Fibroblast of skin of scalp (primary cell): ENCODE data around the gene CYP8B1.

Experiments
- DNase-seq: peaks from one replicate; pipeline ENCODE4 v3.0.0-alpha.2; 2013

The CYP8B1 gene

DNA sequence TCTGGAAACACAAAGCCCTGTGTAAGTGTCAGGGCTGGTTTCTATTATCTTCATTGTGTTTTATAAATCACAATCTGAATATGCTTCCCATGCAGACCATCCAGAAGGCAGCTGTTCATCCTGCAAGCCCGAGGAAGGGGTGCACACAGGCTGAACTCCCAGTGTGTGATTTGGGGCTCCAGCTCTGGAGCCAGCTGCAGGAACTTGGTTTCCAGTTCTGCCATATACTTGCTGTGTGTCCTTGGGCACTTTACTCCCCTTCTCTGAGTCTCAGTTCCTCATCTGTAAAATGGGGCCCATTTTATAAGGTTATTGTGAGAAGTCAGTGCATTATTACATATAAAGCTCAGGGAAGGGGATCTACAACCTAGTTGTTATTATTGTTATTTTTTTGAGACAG is 22.6 kb downstream of the CYP8B1 start:
- no peak for DNase-seq

DNA sequence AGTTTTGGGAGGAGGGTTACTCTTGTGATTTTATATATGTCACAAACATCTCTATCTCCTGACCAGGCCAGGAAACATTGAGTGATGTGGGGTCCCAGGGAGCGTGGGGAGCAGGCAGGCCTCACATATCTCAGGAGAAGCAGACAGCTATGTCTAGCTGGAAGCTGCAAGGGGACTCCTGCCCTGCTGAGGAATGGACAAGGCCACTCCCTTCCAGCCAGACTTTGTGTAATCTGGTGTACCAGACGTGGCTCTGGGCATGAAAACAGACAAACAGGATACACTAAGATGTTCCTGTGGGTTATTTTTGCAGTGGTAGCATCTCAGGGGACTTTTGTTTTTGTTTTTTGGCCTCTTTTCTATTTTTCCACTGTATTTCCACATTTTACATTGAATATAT is 23.2 kb downstream of the CYP8B1 start:
- no peak for DNase-seq

DNA sequence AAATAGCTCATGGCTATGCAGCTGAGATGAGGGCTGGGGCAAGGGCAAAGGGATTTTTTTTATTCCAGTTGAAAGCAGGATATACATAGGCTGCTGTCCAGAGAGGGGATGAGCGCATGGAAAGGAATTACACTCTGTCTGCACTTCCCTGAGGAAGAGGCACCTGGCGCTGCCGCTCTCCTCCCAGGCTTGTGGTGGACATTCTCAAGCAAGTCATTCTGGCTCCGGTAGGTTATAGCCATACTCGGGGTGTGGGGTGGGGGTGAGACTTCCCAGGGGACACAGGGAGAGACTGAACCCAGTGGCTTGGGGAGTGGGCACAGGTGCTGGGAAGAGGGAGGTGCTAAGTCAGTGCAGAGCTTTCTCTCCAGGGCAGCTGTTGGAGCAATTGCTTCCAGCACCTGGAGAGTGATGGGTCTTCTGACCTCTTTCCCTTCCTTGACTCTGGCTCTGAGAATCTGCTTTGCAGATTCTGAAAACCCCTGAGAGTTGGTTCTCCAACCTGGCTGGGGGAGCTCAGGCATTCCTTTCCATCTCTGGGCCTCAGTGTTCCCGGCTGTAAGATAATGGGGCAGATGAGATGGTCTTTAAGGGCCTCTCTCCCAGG is 24.3 kb downstream of the CYP8B1 start:
- DNase-seq: no peak

DNA sequence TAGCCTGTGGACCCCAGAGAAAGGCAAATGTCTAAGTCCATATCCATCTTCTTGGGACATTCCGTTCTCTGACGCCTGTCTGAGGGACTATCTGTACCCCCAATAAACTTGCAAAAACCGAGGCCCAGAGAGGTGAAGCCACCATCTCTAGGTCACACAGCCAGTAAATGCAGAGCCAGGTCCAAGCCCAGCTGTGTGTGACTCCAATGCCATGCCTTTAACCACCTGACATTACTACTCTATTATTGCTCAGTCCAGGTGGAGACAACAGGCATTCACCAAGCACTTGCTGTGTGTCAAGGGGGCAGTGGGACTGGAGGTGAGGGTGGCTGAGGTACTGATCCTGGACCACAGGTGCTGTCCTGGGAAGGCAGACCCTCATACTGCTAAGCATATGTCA is 25.4 kb downstream of the CYP8B1 start:
- no peak for DNase-seq

DNA sequence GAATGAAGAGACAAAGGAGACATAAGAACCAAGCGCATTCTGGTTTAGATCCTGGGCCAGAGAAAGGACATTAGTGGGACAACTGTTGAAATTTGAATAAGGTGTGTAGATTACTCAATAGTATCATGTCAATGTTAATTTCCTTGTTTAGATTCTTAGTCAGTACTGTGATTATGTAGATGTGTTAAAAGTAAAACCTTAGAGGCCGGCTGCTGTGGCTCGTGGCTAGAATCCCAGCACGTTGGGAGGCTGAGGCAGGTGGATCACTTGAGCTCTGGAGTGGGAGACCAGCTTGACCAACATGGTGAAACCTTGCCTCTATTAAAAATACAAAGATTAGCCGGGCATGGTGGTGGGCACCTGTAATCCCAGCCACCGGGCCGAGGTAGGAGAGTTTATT is 26.7 kb downstream of the CYP8B1 start:
- DNase-seq: no peak

DNA sequence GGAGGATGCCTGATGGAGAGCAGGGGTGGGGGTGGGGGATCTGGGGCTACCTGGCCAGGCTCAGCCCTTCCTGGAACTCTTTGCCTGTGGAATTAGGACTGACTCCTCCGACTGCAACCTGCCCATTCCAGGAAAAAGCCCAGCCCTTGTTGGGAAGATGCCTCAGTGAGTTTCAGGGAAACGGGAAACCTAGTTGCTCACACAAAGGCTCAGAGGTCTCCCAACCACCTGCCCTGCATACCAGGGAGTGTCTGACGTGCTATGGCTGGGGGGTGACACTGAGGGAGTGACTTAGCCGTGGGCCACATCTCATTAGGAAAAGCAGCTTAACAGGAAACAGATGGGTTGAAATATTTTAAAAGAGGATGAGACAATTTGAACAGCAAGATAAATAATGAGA is 27.9 kb downstream of the CYP8B1 start:
- no peak for DNase-seq

DNA sequence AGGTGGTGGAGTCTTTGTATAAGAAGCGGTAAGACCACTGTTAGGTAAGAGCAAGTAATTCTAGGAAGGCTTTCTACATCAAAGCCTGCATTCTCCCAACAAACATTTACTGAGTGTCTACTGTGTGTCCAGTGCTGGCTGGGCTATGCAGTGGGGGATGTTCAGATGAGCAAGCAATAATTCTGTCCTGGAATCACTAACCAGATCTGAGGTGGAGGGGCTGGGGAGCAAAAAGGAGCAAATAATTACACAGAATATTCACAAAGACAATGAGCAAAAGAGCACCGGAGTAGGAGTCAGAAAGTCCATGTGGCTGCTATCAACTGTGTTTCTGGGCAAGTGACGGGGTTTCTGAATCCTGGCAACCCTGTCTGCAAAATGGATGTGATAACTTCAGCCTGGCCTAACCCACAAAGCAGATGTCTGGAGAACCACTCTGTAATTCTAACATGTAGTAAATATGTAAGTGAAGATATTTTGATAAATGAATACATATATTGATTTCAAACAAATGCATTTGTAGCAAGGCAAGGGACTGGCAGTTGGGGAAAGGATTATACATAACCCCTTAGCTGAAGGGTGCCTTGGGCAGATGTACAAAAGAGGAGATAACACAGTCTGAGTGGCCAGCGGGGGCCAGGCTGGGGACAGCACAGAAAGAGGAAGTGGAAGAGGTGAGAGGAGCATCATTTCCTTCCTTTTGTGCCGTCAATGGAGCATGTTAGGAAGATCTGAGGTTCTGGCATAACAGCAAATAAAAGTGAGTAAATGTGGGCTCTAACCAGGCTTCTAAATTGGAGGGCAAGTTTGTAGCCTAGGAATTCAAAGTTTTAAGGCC is 28.8 kb downstream of the CYP8B1 start:
- DNase-seq: no peak

DNA sequence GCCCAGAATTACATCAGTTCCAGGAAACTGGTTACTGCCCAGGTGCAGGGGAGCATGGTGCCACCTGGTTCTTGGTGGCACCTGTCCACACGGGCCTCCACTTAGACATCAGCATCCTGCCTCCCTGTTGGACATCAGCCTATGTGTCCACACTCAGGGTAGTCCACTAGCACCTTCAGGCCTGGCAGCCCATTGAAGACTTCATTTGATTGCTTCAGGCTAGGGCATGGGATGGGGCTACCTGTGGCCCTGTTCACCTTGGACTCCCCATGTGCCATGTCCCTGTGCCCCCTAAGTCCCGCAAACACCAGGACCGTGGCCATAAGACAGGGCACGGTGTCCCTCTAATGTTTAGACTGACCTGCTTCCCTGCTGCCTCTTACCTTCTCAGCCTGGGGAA is 30.9 kb downstream of the CYP8B1 start:
- DNase-seq: no peak

DNA sequence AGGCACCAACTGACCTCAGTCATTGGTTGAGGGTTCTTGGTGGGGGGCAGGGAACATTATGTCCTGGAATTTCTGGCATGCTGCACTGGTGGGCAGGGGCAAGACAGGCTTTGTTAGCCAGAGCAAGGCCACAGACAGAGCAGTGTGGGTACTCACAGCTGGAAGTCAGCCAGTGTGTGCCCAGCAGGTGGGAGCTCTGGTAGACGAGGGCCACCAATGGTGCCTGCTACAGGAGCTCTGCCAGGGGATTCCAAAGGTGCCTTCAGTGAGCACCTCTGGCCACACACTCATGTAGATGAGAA is 31.3 kb downstream of the CYP8B1 start:
- DNase-seq: no peak

DNA sequence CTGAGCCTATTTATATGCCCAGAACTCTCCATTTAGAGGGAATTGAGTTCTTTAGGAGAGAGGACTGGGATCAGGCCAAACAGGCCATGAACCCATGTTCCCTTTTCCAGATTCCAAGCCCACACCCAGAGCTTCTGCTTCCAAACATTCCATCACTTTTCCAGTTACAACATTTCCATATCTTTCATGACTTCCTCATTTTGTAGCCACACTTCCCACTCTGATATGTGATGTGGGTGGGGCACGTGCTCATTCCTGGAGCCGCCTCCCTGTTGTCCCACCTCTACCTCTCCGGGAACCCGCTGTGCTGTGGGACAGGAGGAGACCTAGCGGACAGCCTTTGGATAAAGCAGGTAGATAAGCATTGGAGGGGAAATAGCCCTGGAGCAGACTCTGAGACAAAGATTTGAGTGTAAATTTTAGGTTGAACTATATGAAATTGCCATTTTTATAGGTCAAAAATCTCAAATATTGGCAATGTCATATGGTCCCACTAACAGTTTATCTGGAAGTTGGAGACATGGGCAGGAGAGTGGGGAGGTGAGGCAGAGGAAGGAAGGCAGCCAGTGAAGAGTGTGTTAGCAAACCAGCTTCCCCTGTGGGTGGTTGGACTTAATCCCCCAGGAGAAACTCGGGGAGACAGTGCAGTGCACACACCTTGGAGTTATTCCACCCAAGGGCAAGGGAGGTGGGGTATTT is 31.8 kb downstream of the CYP8B1 start:
- DNase-seq: no peak

DNA sequence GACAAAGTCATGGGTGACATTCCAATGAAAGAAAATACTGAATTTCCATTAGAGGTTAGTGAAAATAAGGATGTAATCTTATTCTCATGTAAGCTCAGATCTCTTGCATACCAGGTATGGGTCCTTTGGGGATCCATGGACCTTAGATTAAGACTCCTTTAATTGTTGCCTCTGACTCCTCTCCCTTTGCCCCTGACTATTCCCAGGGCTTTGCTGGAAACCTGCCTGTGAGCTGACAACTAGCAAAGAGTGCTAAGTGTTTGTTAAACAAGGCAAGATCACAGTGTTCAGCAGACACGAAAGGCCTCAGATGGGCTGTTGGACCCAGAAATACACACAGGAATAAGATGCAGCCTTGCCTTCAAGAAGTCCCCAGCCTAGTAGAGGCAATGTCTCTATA is 34.3 kb downstream of the CYP8B1 start:
- DNase-seq: no peak

DNA sequence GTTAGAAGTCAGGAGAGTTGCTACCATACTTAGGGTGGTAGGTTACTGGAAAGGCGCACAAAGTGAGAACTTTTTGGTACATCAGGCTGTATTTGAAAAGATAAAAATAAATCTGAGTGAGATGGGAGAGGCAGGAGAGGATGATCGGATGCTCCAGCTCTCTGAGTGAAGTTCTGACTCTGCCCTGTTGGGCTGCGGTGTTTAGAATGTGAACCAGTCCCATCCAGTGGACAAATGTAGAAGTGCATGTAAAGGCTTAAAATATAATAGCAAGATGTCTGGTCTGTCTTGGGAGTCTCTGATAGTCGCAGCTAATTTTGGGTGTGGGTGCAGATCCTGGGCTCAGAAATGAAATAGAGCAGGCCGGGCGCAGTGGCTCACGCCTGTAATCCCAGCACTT is 36.1 kb downstream of the CYP8B1 start:
- peak; percentile 60 for DNase-seq

DNA sequence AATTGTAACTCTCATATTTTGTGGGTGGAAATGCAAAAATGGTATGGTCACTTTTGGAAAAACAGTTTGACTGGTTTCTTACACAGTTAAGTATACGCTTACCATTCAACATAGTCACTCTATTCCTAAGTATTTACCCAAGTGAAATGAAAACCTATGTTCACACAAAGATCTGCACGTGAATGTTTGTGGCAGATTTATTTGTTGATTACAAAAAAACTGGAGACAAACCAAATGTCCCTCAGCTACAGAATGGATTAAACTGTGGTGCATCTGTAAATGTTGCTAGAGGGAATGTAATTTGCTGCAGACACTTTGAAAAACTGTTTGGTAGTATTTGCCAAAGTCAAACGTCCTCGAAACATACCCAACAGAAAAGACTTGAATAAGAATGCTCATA is 37.1 kb downstream of the CYP8B1 start:
- DNase-seq: no peak

DNA sequence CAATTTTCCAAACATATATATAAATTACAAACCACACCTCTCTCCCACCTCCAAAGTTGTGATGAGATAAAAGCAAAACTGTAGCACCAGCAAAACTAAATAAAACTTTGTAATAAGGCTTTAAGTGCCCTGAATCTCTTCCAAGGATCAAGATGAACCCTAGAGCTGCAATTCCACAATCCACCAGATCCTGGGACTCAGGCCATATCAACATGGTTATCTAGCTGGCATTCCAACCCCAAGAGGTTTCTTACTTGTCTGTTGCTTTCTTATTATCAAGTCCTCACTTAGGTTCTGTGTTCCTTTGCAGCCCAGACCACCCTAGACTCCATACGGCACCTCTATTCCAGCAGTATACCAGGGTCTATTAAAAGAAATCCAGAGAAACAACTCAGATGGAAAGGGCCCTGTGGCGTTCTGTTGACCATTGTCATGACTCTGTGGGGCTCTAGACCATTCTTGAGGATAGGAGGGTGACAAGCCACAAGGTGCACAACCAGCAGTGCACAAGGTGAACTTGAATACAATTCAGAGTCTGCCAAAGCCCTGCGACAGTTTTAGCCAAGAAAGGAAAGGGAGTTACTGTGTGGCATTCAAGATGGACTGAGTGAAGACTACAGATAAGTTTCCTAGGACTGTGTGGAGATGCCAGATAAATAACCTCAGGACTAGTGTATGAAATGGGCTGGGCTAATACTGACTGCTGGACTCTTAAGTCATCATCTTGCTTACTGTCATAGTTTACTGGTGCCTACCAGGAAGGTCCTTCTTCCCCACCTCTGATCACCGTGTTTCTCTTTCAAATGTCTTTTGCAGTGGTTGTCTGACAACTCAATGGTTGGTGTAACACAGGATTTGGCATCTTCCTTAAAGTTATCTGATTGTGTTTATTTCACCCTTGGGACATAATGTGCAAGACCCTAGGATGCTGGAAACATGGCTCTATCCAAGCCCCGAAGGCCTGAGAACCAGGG is 39.2 kb downstream of the CYP8B1 start:
- no peak for DNase-seq

DNA sequence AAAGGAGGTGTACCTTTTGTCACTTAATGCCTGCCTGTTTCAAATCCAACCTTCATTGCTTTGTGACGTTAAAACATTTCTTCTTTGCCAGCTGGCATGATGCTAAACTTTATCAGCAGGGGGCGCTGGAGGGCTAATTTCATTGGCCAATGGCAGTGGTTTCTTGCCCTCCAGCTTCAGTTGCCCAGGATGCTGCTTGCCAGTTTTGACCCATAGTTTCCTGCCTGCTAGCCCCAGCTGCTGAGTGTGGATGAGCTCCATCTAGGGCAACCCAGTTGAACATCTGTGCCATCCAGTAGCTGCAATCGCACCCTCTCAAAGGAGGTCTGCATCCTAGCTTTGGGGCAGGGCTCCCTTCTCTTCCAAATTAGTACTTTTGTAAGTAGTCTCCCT is 44.4 kb downstream of the CYP8B1 start:
- peak; percentile 55 for DNase-seq

DNA sequence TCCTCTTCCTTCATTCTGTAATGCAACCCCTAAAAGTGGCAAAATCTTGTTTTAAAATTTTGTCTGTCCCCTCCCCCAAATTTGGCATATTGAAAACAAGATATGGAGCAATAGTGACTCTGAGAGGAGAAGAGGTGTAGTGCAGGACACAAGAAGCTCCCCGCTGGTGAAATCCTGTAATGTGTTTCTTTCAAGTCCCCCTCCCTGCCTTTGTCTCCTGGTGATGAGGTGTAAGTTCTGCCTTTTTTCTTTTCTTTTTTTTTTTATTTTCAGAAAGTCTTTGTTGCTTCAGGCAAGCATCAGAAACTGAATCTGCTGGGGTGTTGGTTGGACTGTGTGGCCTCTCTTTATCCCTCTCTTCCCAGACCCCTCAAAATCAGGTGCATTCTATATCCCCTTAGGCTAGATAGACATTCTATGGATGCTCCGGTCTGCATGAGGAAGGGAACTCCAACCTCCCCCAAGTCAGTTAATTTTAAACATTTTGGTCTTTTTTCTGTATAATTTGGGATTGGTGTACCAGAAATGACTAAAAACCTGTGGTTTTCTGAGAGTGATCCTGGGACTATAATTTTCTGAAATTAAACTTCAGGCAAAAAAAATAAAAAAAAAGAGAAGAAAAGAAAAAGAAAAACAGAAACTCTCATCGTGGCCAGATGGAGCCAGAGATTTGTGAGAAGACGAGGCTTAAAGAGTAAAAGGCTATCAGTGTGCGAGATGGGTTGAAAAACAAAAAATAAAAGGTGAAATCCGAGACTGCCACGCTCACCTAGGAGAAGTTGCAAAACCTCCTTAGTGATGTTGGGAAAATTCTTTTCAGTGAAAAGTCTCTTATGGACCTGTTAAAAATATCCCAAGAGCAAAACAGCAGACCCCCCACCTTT is 45.0 kb downstream of the CYP8B1 start:
- DNase-seq: peak; percentile 14

DNA sequence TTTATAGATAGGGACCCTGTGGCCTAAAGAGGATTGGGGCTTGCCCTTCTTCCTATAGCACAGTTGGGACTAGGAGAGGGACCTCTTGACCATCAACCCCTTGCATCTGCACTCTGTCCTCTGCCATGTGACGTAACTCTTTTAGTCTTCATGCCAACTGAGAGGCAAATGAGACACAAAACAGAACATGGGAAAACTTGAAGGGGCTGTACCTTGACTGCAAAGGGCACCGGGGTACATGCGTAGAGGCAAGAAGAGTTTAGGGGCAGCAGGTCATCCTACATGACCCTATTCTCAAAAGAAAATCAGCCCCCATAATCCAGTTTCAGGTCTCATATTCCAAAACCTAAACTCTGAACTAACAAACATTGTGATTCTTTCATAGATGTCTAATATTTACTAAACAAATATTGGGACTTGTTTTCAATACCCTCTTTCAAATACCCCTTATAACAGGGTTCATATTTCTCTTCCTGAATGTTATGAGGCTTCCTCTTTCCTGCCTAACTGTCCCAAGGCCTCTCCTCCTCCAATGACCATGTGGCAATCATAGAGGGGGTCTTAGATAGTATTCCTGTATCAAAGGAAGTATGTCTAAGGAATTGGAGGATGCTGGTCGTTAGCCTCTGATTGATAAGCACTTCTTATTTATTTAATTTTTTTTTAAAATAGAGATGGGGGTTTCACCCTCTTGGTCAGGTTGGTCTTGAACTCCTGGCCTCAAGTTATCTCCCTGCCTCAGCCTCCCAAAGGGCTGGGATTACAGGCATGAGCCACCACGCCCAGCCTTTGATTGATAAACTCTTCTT is 45.8 kb downstream of the CYP8B1 start:
- DNase-seq: no peak

DNA sequence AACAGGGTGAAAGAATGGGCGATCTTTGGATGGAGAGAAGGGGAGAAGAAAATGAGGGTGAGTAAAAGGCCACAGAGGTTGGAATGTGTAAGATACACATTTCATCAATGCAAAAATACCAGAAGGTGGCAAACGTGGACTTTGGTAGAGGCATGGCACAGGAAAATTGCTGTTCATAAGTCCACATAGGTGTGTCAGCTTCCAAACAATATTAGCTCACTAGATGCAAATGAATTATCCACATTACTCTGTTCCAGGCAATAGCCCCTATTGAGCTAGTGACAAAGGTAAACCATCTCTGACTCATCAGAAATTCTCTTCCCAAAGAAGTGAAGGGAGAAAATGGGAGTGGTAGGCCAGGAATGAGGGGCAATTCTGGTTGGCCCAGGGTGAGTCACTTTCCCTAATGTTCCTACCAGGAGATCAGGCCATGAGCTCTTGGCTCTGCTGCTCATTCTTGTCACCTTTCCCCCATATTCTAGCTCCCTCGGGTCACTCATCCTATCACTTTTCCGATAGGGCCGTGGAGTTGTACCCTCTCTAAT is 46.5 kb downstream of the CYP8B1 start:
- DNase-seq: no peak

DNA sequence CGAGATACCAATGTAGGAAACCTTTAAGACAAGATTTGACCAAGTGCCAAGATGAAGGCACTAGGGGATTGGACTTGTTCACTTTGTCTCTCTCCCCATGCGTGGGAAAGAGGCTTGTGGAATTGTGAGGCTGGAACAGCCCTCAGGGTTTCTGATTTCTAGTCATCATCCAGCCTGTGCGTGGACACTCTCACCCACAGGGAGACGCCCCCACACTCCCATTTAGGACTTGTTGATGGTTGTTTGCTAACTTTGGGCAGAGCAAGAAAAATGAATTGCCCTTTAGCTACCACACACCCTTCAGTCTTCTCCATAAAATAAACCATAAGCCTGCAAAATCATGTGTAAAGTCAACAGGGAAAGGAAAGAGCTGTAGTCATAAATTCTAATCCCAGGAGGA is 48.0 kb downstream of the CYP8B1 start:
- DNase-seq: no peak

DNA sequence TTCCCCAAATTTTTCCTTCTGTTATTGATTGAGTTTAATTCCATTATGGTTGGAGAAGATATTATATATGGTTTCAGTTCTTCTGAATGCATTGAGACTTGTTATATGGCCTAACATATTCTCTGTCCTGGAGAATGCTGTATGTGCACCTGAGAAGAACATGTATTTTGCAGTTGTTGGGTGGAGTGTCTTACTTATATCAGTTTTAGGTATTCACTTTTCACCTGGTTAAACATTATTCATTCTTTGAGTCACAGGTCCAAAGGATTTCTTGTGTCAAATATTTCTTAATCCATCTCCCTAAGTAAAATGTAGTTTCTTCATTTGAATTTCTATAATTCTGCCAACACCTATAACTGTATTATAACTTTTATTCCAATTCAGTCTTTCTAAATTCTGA is 48.7 kb downstream of the CYP8B1 start:
- DNase-seq: no peak

DNA sequence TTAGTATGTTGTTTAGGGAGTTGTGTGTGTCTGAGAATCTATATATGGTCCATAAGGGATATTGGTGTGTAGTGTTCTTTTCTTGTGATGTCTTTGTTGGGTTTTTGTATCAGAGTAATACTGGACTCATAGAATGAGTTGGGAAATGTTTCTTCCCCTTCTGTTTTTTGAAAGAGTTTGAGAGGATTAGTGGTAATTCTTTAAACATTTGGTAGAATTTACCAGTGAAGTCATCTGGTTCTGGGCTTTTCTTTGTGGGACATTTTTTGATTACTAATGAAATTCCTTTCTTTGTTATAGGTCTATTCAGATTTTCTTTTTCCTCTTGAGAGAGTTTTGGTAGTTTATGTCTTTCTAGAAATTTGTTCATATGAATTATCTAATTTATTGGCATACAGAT is 49.5 kb downstream of the CYP8B1 start:
- no peak for DNase-seq
